T-helper 22 cell (primary cell): ENCODE results near the gene PET117.
"Not testable (repeated sequence)": the region's sequence is repeated elsewhere in the genome, so short reads cannot be mapped to it uniquely, and the experiment has no call there.

Source experiments
- DNase-seq: peaks from one replicate; pipeline ENCODE4 v3.0.0-alpha.2; 2020; ENCODE audit warnings: low read depth

Gene PET117

GRCh38 chr20:18164356-18164755, 26.7 kb downstream of the PET117 start:
- no peak for DNase-seq

GRCh38 chr20:18165553-18165952, 27.9 kb downstream of the PET117 start:
- no peak for DNase-seq

- no peak for DNase-seq
Observed at GRCh38 chr20:18166241-18166881, 28.7 kb downstream of the PET117 start.

- no peak for DNase-seq
Observed at GRCh38 chr20:18166950-18167349, 29.3 kb downstream of the PET117 start.

GRCh38 chr20:18172379-18172778, 34.7 kb downstream of the PET117 start:
- no peak for DNase-seq

- no peak for DNase-seq
Observed at GRCh38 chr20:18174906-18175683, 37.4 kb downstream of the PET117 start.

- no peak for DNase-seq
Observed at GRCh38 chr20:18176318-18176785, 38.7 kb downstream of the PET117 start.

GRCh38 chr20:18180366-18180765, 42.7 kb downstream of the PET117 start:
- DNase-seq = not testable (repeated sequence)

- no peak for DNase-seq
Observed at GRCh38 chr20:18180815-18181214, 43.2 kb downstream of the PET117 start.

- no peak for DNase-seq
Observed at GRCh38 chr20:18187020-18187419, 49.4 kb downstream of the PET117 start.

GRCh38 chr20:18188434-18188833, 50.8 kb downstream of the PET117 start:
- DNase-seq = no peak

GRCh38 chr20:18190338-18191233, 52.9 kb downstream of the PET117 start:
- no peak for DNase-seq

- DNase-seq = no peak
Observed at GRCh38 chr20:18191306-18191705, 53.6 kb downstream of the PET117 start.
